Astrocyte of the spinal cord (primary cell): ENCODE data around the gene HIPK2.

Source experiments
- DNase-seq: peaks from one replicate; pipeline ENCODE4 v3.0.0; 2011; ENCODE audit warnings: low read depth, low spot score
- H3K4me3 ChIP-seq: 2 replicates; pipeline ENCODE4 v1.5.1; 2011; ENCODE audit warnings: low read depth, mild to moderate bottlenecking, low read length, moderate library complexity
- CTCF ChIP-seq: IDR thresholded peaks from 2 replicates; pipeline ENCODE4 v1.5.1; 2012; ENCODE audit warnings: low read depth, mild to moderate bottlenecking, low read length, inconsistent platforms
- in situ Hi-C: cut with HindIII; loops from 2 replicates; pipeline ENCODE4 v1.10.0; 2017; ENCODE audit warnings: low sequenced_read_pairs

Gene HIPK2

GRCh38 chr7:139661043-139661440, 116.8 kb downstream of the HIPK2 start:
- in situ Hi-C loops, result no loop called here
- H3K4me3 ChIP-seq, result no peak overlapping the region
- no peak for TF ChIP-seq CTCF
- DNase-seq, result no peak

GRCh38 chr7:139660317-139661042, 117.3 kb downstream of the HIPK2 start:
- peak; percentile 64 for DNase-seq
- TF ChIP-seq CTCF, result no peak
- no peak overlapping the region for H3K4me3 ChIP-seq
- in situ Hi-C loops, result no loop called here

- TF ChIP-seq CTCF, result no peak
- DNase-seq, result no peak
- H3K4me3 ChIP-seq, result no peak overlapping the region
- in situ Hi-C loops, result no loop called here
Measured at GRCh38 chr7:139659922-139660316, 117.9 kb downstream of the HIPK2 start.

- H3K4me3 ChIP-seq, result no peak overlapping the region
- TF ChIP-seq CTCF, result no peak
- in situ Hi-C loops, result no loop called here
- DNase-seq, result no peak
Measured at GRCh38 chr7:139658908-139659675, 118.7 kb downstream of the HIPK2 start.

- no peak for DNase-seq
- in situ Hi-C loops, result no loop called here
- TF ChIP-seq CTCF, result no peak
- H3K4me3 ChIP-seq, result no peak overlapping the region
Measured at GRCh38 chr7:139658296-139658695, 119.5 kb downstream of the HIPK2 start.

- DNase-seq, result no peak
- no peak for TF ChIP-seq CTCF
- in situ Hi-C loops, result no loop called here
- H3K4me3 ChIP-seq, result no peak overlapping the region
Measured at GRCh38 chr7:139657725-139658124, 120.1 kb downstream of the HIPK2 start.
